GM06990 (cell line): ENCODE results near the gene BNIP5.
"Not testable (repeated sequence)": the region's sequence is repeated elsewhere in the genome, so short reads cannot be mapped to it uniquely, and the experiment has no call there.

Experiments
- DNase-seq: peaks from one replicate; pipeline ENCODE4 v3.0.0-alpha.2; 2011; ENCODE audit not compliant: insufficient read length; ENCODE audit errors: extremely low read depth
- H3K27me3 ChIP-seq: replicated peaks from 2 replicates; pipeline ENCODE4 v1.6.0; 2011; ENCODE audit warnings: low read length; ENCODE audit not compliant: control insufficient read depth, insufficient read depth
- H3K36me3 ChIP-seq: 2 replicates; pipeline ENCODE4 v1.5.1; 2011; ENCODE audit warnings: low read length; ENCODE audit not compliant: control insufficient read depth, insufficient read depth
- H3K4me3 ChIP-seq: replicated peaks from 2 replicates; pipeline ENCODE4 v1.5.1; 2011; ENCODE audit warnings: low read depth, mild to moderate bottlenecking, control low read depth, low read length
- CTCF ChIP-seq: IDR thresholded peaks from 2 replicates; pipeline ENCODE4 v1.5.1; 2011; ENCODE audit warnings: low read length, control low read depth, mild to moderate bottlenecking, inconsistent platforms; ENCODE audit not compliant: insufficient read depth, poor library complexity, severe bottlenecking

BNIP5 gene

GRCh38 chr6:36345681-36346466, 9.2 kb upstream of the BNIP5 start:
- Histone ChIP-seq H3K4me3 (no peak overlapping the region), H3K36me3 (no peaks in the 10 kb centered on the region), H3K27me3 (no peaks in the 10 kb centered on the region)
- TF ChIP-seq CTCF, result no peak
- no peak for DNase-seq

GRCh38 chr6:36343109-36343680, 6.5 kb upstream of the BNIP5 start:
- no peak for TF ChIP-seq CTCF
- no peak overlapping the region for H3K4me3 ChIP-seq
- no peak for DNase-seq
- no peaks in the 10 kb centered on the region for H3K27me3 ChIP-seq
- no peaks in the 10 kb centered on the region for H3K36me3 ChIP-seq

- no peaks in the 10 kb centered on the region for H3K27me3 ChIP-seq
- H3K4me3 ChIP-seq, result no peak overlapping the region; the same call in 1 of the 2 replicates
- peak; percentile 72 for DNase-seq
- no peaks in the 10 kb centered on the region for H3K36me3 ChIP-seq
- peak; percentile 99 for TF ChIP-seq CTCF
These were observed 4.1 kb upstream of the BNIP5 start for GRCh38 chr6:36340618-36341454.

- Histone ChIP-seq H3K4me3 (no peak overlapping the region), H3K36me3 (no peaks in the 10 kb centered on the region), H3K27me3 (no peaks in the 10 kb centered on the region)
- no peak for DNase-seq
- no peak for TF ChIP-seq CTCF
These were observed 3.6 kb upstream of the BNIP5 start for GRCh38 chr6:36340306-36340617.

- H3K4me3 ChIP-seq, result no peak overlapping the region
- no peak for TF ChIP-seq CTCF
- DNase-seq, result no peak
- no peaks in the 10 kb centered on the region for H3K27me3 ChIP-seq
- H3K36me3 ChIP-seq, result no peaks in the 10 kb centered on the region
These were observed 2.5 kb upstream of the BNIP5 start for GRCh38 chr6:36339146-36339545.

GRCh38 chr6:36338223-36338622, 1.5 kb upstream of the BNIP5 start:
- DNase-seq, H3K4me3 ChIP-seq, H3K27me3 ChIP-seq, H3K36me3 ChIP-seq: not testable (repeated sequence)
